Suprapubic skin (tissue), 4 donors: ENCODE measurements around the gene NDE1.

Source experiments
- CTCF ChIP-seq, 2 donors: fragments of 200-600 bp in 1 of 2; fragments of 450-650 bp in 1 of 2; sonication (generic) in 1 of 2; IDR thresholded peaks; one replicate each; pipeline ENCODE4 v1.5.1; 2016 to 2019; ENCODE audit warnings: antibody characterized with exemption in 2 of 2, mild to moderate bottlenecking in 1 of 2, moderate library complexity in 1 of 2
- POLR2A ChIP-seq, 2 donors: fragments of 450-650 bp; IDR thresholded peaks; one replicate each; pipeline ENCODE4 v1.6.1; 2017; ENCODE audit warnings: antibody characterized with exemption in 2 of 2, mild to moderate bottlenecking in 2 of 2, moderate library complexity in 2 of 2
- POLR2AphosphoS5 ChIP-seq, 3 donors: sonication (generic); formaldehyde crosslinking; IDR thresholded peaks; one replicate each; pipeline ENCODE4 v1.6.1; 2017; ENCODE audit warnings: antibody characterized with exemption in 3 of 3

GRCh38 chr16:15689290-15689689 lies 39.2 kb downstream of the NDE1 start:
- TF ChIP-seq CTCF (IDR thresholded peaks at IDR 0.05) (no peak), POLR2A (IDR thresholded peaks at IDR 0.05) (no peak), POLR2AphosphoS5 (IDR thresholded peaks at IDR 0.05) (no peak)
